NCI-H2107 treated with DMSO at 0.1 percent for 48 hours (cell line): ENCODE data around the gene PDZRN4.

ENCODE experiments used
- DNase-seq: peaks from one replicate; lab custom pipeline; 2025; ENCODE audit not compliant: unreplicated experiment; lab: John Stamatoyannopoulos, UW

PDZRN4 gene

GRCh38 chr12:41348198-41348597, 160.1 kb downstream of the PDZRN4 start:
- no peak for DNase-seq

GRCh38 chr12:41356181-41356580, 168.1 kb downstream of the PDZRN4 start:
- no peak for DNase-seq

- DNase-seq = no peak
Observed at GRCh38 chr12:41361738-41362137, 173.6 kb downstream of the PDZRN4 start.

- no peak for DNase-seq
Observed at GRCh38 chr12:41362510-41362909, 174.4 kb downstream of the PDZRN4 start.

GRCh38 chr12:41362931-41363330, 174.8 kb downstream of the PDZRN4 start:
- DNase-seq = no peak

- DNase-seq = no peak
Observed at GRCh38 chr12:41364211-41364610, 176.1 kb downstream of the PDZRN4 start.

- no peak for DNase-seq
Observed at GRCh38 chr12:41365653-41366171, 177.6 kb downstream of the PDZRN4 start.

- no peak for DNase-seq
Observed at GRCh38 chr12:41367726-41368405, 179.7 kb downstream of the PDZRN4 start.

GRCh38 chr12:41380878-41381277, 192.8 kb downstream of the PDZRN4 start:
- DNase-seq = no peak

GRCh38 chr12:41402801-41403200, 214.7 kb downstream of the PDZRN4 start:
- no peak for DNase-seq

GRCh38 chr12:41407232-41407799, 219.2 kb downstream of the PDZRN4 start:
- no peak for DNase-seq

GRCh38 chr12:41409628-41410027, 221.5 kb downstream of the PDZRN4 start:
- no peak for DNase-seq

GRCh38 chr12:41418586-41418985, 230.5 kb downstream of the PDZRN4 start:
- DNase-seq = no peak

- no peak for DNase-seq
Observed at GRCh38 chr12:41419131-41419893, 231.2 kb downstream of the PDZRN4 start.

GRCh38 chr12:41424651-41425050, 236.5 kb downstream of the PDZRN4 start:
- no peak for DNase-seq

- DNase-seq = no peak
Observed at GRCh38 chr12:41433460-41433859, 245.3 kb downstream of the PDZRN4 start.

- no peak for DNase-seq
Observed at GRCh38 chr12:41436076-41436475, 248.0 kb downstream of the PDZRN4 start.

GRCh38 chr12:41437563-41437962, 249.4 kb downstream of the PDZRN4 start:
- DNase-seq = no peak

- peak; percentile 17 for DNase-seq
Observed at GRCh38 chr12:41438854-41439541, 250.9 kb downstream of the PDZRN4 start.

GRCh38 chr12:41439801-41440200, 251.7 kb downstream of the PDZRN4 start:
- DNase-seq = no peak

- DNase-seq = no peak
Observed at GRCh38 chr12:41441180-41441579, 253.1 kb downstream of the PDZRN4 start.
